DND-41 (cell line): Measurements from ENCODE around the gene ARHGAP6.

ENCODE experiments used
- ATAC-seq: fragments of 200-7000 bp; cut with Tn5 transposase; 3 replicates; pipeline ENCODE4 v1.9.1; 2021; ENCODE audit warnings: low read depth; ENCODE audit not compliant: insufficient read depth
- DNase-seq: peaks from one replicate; pipeline ENCODE4 v3.0.0-alpha.2; 2020
- H2AFZ ChIP-seq: 2 replicates; pipeline ENCODE4 v1.6.0; 2012; ENCODE audit warnings: low read depth, low read length
- H3K27ac ChIP-seq: 2 replicates; pipeline ENCODE4 v1.5.1; 2012; ENCODE audit warnings: low read length, inconsistent platforms
- H3K27me3 ChIP-seq: fragments of 200-600 bp; sonication (generic); 2 replicates; pipeline ENCODE4 v1.6.0; 2012; ENCODE audit warnings: low read length, mild to moderate bottlenecking, inconsistent platforms; ENCODE audit not compliant: insufficient read depth, poor library complexity
- H3K36me3 ChIP-seq: 2 replicates; pipeline ENCODE4 v1.5.1; 2012; ENCODE audit warnings: low read length, inconsistent platforms; ENCODE audit not compliant: insufficient read depth
- H3K4me1 ChIP-seq: 2 replicates; pipeline ENCODE4 v1.5.1; 2012; ENCODE audit warnings: mild to moderate bottlenecking, low read length; ENCODE audit not compliant: insufficient read depth
- H3K4me2 ChIP-seq: 2 replicates; pipeline ENCODE4 v1.6.0; 2012; ENCODE audit warnings: mild to moderate bottlenecking, moderate library complexity, low read length, inconsistent platforms; ENCODE audit not compliant: insufficient read depth
- H3K4me3 ChIP-seq, 2 experiments: fragments of 200-600 bp in 1 of 2; shearing (Covaris generic) in 1 of 2; 2 replicates each; pipeline ENCODE4 v1.5.1; 2012 to 2016; ENCODE audit warnings: inconsistent platforms in 2 of 2, low read length in 2 of 2, mild to moderate bottlenecking in 2 of 2, low read depth in 1 of 2, moderate library complexity in 1 of 2
- H3K79me2 ChIP-seq: 2 replicates; pipeline ENCODE4 v1.6.0; 2012; ENCODE audit warnings: low read length, inconsistent platforms; ENCODE audit not compliant: insufficient read depth
- H3K9ac ChIP-seq: 2 replicates; pipeline ENCODE4 v1.6.0; 2012; ENCODE audit warnings: low read depth, mild to moderate bottlenecking, inconsistent platforms, low read length, moderate library complexity
- H3K9me3 ChIP-seq: 2 replicates; pipeline ENCODE4 v1.5.1; 2012; ENCODE audit warnings: low read length, moderate library complexity, mild to moderate bottlenecking, inconsistent platforms; ENCODE audit not compliant: insufficient read depth, severe bottlenecking
- H4K20me1 ChIP-seq: 2 replicates; pipeline ENCODE4 v1.6.0; 2012; ENCODE audit warnings: low read length; ENCODE audit not compliant: insufficient read depth
- CTCF ChIP-seq: IDR thresholded peaks from 2 replicates; pipeline ENCODE4 v1.5.1; 2012; ENCODE audit warnings: borderline replicate concordance, low read length, moderate library complexity, mild to moderate bottlenecking; ENCODE audit not compliant: poor library complexity, severe bottlenecking; ENCODE audit errors: extremely low read depth
- EZH2 ChIP-seq: IDR thresholded peaks from 3 replicates; pipeline ENCODE4 v1.6.1; 2012; ENCODE audit warnings: borderline replicate concordance, low read depth, mild to moderate bottlenecking, moderate library complexity, low read length, inconsistent platforms; ENCODE audit not compliant: severe bottlenecking

The ARHGAP6 gene

GRCh38 chrX:11380187-11380844, 285.4 kb downstream of the ARHGAP6 start:
- no peak overlapping the region for H3K4me3 ChIP-seq
- no peak overlapping the region for H3K4me2 ChIP-seq
- no peak overlapping the region for H2AFZ ChIP-seq
- no peak overlapping the region for H3K27ac ChIP-seq
- H4K20me1 ChIP-seq = no peaks in the 10 kb centered on the region
- H3K4me1 ChIP-seq = no peaks in the 10 kb centered on the region
- H3K9me3 ChIP-seq = no peaks in the 10 kb centered on the region
- no peak overlapping the region for H3K9ac ChIP-seq
- DNase-seq = no peak
- no peaks in the 10 kb centered on the region for H3K36me3 ChIP-seq
- ATAC-seq = no peak
- H3K27me3 ChIP-seq = no peaks in the 10 kb centered on the region
- TF ChIP-seq EZH2 (no peak), CTCF (no peak)
- no peaks in the 10 kb centered on the region for H3K79me2 ChIP-seq

- no peak for DNase-seq
- H3K79me2 ChIP-seq = no peaks in the 10 kb centered on the region
- H3K4me2 ChIP-seq = no peak overlapping the region
- no peak for ATAC-seq
- no peaks in the 10 kb centered on the region for H3K27me3 ChIP-seq
- no peak overlapping the region for H3K9ac ChIP-seq
- no peaks in the 10 kb centered on the region for H3K9me3 ChIP-seq
- H4K20me1 ChIP-seq = no peaks in the 10 kb centered on the region
- TF ChIP-seq CTCF = no peak
- no peak for TF ChIP-seq EZH2
- H3K36me3 ChIP-seq = no peaks in the 10 kb centered on the region
- H2AFZ ChIP-seq = no peak overlapping the region
- H3K4me3 ChIP-seq = no peak overlapping the region
- H3K27ac ChIP-seq = no peak overlapping the region
- H3K4me1 ChIP-seq = no peaks in the 10 kb centered on the region
Observed at GRCh38 chrX:11376163-11376562, 289.6 kb downstream of the ARHGAP6 start.

GRCh38 chrX:11375614-11376119, 290.1 kb downstream of the ARHGAP6 start:
- no peak for DNase-seq
- H3K4me2 ChIP-seq = no peak overlapping the region
- no peaks in the 10 kb centered on the region for H3K79me2 ChIP-seq
- no peak overlapping the region for H3K4me3 ChIP-seq
- H3K27me3 ChIP-seq = no peaks in the 10 kb centered on the region
- H3K27ac ChIP-seq = no peak overlapping the region
- TF ChIP-seq EZH2 = no peak
- no peak for TF ChIP-seq CTCF
- H3K36me3 ChIP-seq = no peaks in the 10 kb centered on the region
- no peak overlapping the region for H2AFZ ChIP-seq
- H3K9ac ChIP-seq = no peak overlapping the region
- ATAC-seq = no peak
- no peaks in the 10 kb centered on the region for H3K4me1 ChIP-seq
- no peaks in the 10 kb centered on the region for H3K9me3 ChIP-seq
- no peaks in the 10 kb centered on the region for H4K20me1 ChIP-seq
